Measurements from ENCODE around the gene CENPU. TPM values are rescaled to one million over a fixed set of nuclear protein-coding genes. Genes with fewer than 3 reads are reported as not detected.

Gene CENPU
- polyA plus RNA-seq, 1 experiment: 8.0 TPM

DNA sequence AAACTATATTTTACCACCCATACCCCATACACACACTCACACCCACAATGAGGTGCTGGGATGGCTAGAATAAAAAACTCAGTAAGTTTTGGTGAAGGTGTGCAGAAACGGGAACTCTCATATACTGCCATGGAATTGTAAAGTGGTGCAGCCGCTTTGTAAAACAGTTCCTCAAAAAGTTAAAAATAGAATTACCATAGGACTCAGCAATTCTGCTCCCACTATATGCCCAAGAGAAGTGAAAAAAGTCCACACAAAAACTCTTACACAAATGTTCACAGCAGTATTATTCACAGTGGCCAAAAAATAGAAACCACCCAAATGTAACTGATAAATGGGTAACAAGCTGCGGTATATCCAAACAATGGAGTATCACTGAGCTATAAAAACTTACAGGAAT lies 6.5 kb downstream of the CENPU start:
- TF ChIP-seq, protein P1, sequence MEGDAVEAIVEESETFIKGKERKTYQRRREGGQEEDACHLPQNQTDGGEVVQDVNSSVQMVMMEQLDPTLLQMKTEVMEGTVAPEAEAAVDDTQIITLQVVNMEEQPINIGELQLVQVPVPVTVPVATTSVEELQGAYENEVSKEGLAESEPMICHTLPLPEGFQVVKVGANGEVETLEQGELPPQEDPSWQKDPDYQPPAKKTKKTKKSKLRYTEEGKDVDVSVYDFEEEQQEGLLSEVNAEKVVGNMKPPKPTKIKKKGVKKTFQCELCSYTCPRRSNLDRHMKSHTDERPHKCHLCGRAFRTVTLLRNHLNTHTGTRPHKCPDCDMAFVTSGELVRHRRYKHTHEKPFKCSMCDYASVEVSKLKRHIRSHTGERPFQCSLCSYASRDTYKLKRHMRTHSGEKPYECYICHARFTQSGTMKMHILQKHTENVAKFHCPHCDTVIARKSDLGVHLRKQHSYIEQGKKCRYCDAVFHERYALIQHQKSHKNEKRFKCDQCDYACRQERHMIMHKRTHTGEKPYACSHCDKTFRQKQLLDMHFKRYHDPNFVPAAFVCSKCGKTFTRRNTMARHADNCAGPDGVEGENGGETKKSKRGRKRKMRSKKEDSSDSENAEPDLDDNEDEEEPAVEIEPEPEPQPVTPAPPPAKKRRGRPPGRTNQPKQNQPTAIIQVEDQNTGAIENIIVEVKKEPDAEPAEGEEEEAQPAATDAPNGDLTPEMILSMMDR (IDR thresholded peaks at IDR 0.05; ENCODE audit: low read depth, low read length): no peak
- Histone ChIP-seq H3K4me3 (ENCODE audit: low read depth, low read length) (no peak overlapping the region), H3K27ac (ENCODE audit: low read depth, low read length) (no peak overlapping the region), H3K27me3 (ENCODE audit: control insufficient read depth, insufficient read depth, low read length) (no peaks in the 10 kb centered on the region), H3K9me3 (ENCODE audit: control insufficient read depth, insufficient read depth, low read length) (no peaks in the 10 kb centered on the region)
- CTCF ChIA-PET: no interaction called here
- no peak for DNase-seq (ENCODE audit: low read depth, low spot score)
- POLR2A ChIA-PET: no interaction called here

DNA sequence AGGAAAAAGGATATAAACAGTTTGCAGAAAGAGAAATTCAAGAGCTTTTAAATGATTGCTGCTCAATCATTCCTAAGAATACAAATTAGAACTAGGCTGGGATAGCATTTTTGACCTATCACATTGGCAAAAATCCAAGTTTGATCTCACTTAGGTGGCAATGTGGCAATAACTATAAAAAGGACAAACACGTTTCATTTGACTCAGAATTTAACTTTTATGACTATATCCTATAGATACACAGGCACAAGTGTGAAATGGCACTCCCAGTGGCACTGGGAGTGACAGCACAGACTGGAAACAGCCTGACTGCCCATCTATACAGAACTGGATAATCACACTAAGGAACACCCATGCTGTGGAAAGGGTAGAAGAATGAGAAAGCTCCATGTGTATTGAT lies 11.1 kb downstream of the CENPU start:
- Histone ChIP-seq H3K4me3 (ENCODE audit: low read depth, low read length) (no peak overlapping the region), H3K9me3 (ENCODE audit: control insufficient read depth, insufficient read depth, low read length) (no peaks in the 10 kb centered on the region), H3K27ac (ENCODE audit: low read depth, low read length) (no peak overlapping the region), H3K27me3 (ENCODE audit: control insufficient read depth, insufficient read depth, low read length) (no peaks in the 10 kb centered on the region)
- POLR2A ChIA-PET: no interaction called here
- TF ChIP-seq, protein P1 (IDR thresholded peaks at IDR 0.05; ENCODE audit: low read depth, low read length): no peak
- CTCF ChIA-PET: interaction anchor here (1.6 kb wide), 1 partner anchor 23 kb away, joined by 4 read pairs; no protein-coding TSS in a partner anchor
- DNase-seq (ENCODE audit: low read depth, low spot score): no peak

DNA sequence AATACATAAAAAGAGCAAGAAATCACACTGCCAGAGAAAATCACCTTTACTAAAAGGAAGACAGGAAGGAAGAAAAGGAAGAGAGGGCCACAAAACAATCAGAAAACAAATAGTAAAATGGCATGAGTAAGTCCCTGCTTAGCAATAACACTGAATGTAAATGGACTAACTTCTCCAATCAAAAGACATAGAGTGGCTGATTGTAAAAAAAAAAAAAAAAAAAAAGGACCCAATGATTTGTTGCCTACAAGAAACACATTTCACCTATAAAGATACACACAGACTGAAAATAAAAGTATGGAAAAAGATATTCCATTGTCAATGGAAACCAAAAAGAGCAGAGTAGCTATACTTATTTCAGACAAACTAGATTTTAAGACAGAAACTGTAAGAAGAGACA lies 12.6 kb downstream of the CENPU start:
- no peak for DNase-seq (ENCODE audit: low read depth, low spot score)
- CTCF ChIA-PET: interaction anchor here (0.8 to 1.3 kb wide), 2 partner anchors 24 to 457 kb away, joined by 3 to 5 read pairs; no protein-coding TSS in a partner anchor

DNA sequence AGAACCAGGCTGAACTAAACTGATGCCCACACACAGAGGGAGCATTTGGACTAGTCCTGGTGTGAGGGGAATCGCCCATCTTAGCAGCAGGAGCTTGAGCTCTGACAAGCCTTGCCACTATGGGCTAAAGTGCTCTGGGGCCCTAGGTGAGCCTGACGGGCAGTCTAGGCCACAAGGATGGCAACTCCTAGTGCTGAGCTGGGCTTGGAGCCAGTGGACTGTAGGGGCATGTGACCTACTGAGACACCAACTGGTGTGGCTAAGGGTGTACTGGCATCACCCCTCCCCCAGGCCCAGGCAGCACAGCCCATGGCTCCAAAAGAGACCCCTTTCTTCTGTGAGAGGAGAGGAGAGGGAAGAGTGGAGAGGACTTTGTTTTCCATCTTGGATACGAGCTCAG lies 14.5 kb downstream of the CENPU start:
- ChIA-PET POLR2A (no interaction called here), CTCF (no interaction called here)
- no peak overlapping the region for H3K27ac ChIP-seq (ENCODE audit: low read depth, low read length)
- no peaks in the 10 kb centered on the region for H3K27me3 ChIP-seq (ENCODE audit: control insufficient read depth, insufficient read depth, low read length)
- no peaks in the 10 kb centered on the region for H3K9me3 ChIP-seq (ENCODE audit: control insufficient read depth, insufficient read depth, low read length)
- no peak for DNase-seq (ENCODE audit: low read depth, low spot score)
- no peak overlapping the region for H3K4me3 ChIP-seq (ENCODE audit: low read depth, low read length)
- TF ChIP-seq, protein P1 (IDR thresholded peaks at IDR 0.05; ENCODE audit: low read depth, low read length): no peak

More for the DNA sequence above, 12.6 kb downstream of the CENPU start:
- H3K9me3 ChIP-seq (ENCODE audit: control insufficient read depth, insufficient read depth, low read length): no peaks in the 10 kb centered on the region
- TF ChIP-seq, protein P1 (IDR thresholded peaks at IDR 0.05; ENCODE audit: low read depth, low read length): no peak
- H3K27ac ChIP-seq (ENCODE audit: low read depth, low read length): no peak overlapping the region
- H3K4me3 ChIP-seq (ENCODE audit: low read depth, low read length): no peak overlapping the region
- POLR2A ChIA-PET: interaction anchor here (0.7 kb wide), 1 partner anchor 60 kb away, joined by 3 read pairs; no protein-coding TSS in a partner anchor
- H3K27me3 ChIP-seq (ENCODE audit: control insufficient read depth, insufficient read depth, low read length): no peaks in the 10 kb centered on the region

DNA sequence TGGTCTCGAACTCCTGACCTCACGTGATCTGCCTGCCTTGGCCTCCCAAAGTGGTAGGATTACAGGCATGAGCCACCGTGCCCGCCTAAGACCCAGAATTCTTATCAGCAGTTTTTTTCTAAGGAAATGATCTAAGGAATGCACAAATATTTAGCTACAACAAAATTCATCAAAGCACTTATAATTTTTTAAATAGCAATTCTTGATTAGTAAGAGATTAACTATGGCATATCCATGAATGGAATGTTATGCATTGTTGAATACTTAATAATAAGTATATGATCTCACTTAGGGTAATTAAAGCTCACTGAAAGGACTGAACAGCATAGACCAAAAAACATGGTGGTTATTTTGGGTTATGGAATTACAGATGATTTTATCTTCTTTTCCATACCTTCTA lies 18.4 kb downstream of the CENPU start:
- ChIA-PET POLR2A (interaction anchor here (0.6 kb wide), 1 partner anchor 16 kb away, joined by 3 read pairs; no protein-coding TSS in a partner anchor), CTCF (interaction anchor here (0.7 kb wide), 1 partner anchor 380 kb away, joined by 3 read pairs; no protein-coding TSS in a partner anchor)
- Histone ChIP-seq H3K9me3 (ENCODE audit: control insufficient read depth, insufficient read depth, low read length) (no peaks in the 10 kb centered on the region), H3K27ac (ENCODE audit: low read depth, low read length) (no peak overlapping the region), H3K27me3 (ENCODE audit: control insufficient read depth, insufficient read depth, low read length) (no peaks in the 10 kb centered on the region), H3K4me3 (ENCODE audit: low read depth, low read length) (no peak overlapping the region)
- TF ChIP-seq, protein P1 (IDR thresholded peaks at IDR 0.05; ENCODE audit: low read depth, low read length): no peak
- DNase-seq (ENCODE audit: low read depth, low spot score): no peak

All from AG04450 (cell line).